Measurements from ENCODE around the gene LRFN4. TPM values are rescaled to one million over a fixed set of nuclear protein-coding genes. Genes with fewer than 3 reads are reported as not detected.

Gene LRFN4
- total and polyA plus RNA-seq, 2 of the 8 experiments (the other 6 are each of a cell fraction or from before 2014, with no cell fraction given): 49.8 to 64.3 TPM

- no peak overlapping the region for H3K27ac ChIP-seq (ENCODE audit: low read depth, low read length)
- no peak overlapping the region for H3K4me3 ChIP-seq (ENCODE audit: extremely low read depth in 1 of 4, insufficient read depth in 2 of 4, low read depth in 3 of 4, low read length in 4 of 4)
- peaks cover 8% of the 10 kb centered on the region for H3K23me2 ChIP-seq (ENCODE audit: low read depth, low read length)
- no peak overlapping the region for H3K14ac ChIP-seq (ENCODE audit: insufficient read length)
- no peaks in the 10 kb centered on the region for H3K9me3 ChIP-seq (ENCODE audit: insufficient read depth in 2 of 2, low read depth in 1 of 2, low read length in 1 of 2)
- no peak overlapping the region for H2BK12ac ChIP-seq (ENCODE audit: low read depth, low read length)
- H3K79me1 ChIP-seq (ENCODE audit: low read depth, low read length): no peaks in the 10 kb centered on the region
- WGBS, 2 experiments (ENCODE audit: extremely low coverage in 1 of 2, insufficient coverage in 1 of 2, insufficient read length in 1 of 2, insufficient replicate concordance in 2 of 2, low coverage in 1 of 2, low lambda C conversion rate in 2 of 2, missing lambda C conversion rate in 1 of 2): 82% methylated on average over 18 of the region's 18 CpGs; no CpG with 5 or more reads in 1 of the 2 experiments
- no peak overlapping the region for H2BK20ac ChIP-seq (ENCODE audit: low read length)
- CTCF ChIA-PET (ENCODE audit: partially characterized antibody): interaction anchor here (0.9 to 13.8 kb wide), 7 partner anchors 9 to 159 kb away, joined by 3 to 199 read pairs (median 4); partner anchors contain the start of gene C11orf86
- H3K4ac ChIP-seq (replicated peaks; ENCODE audit: insufficient read length, low read depth, low read length): no peak overlapping the region
- no peak overlapping the region for H2AK5ac ChIP-seq (ENCODE audit: low read depth, low read length)
- no peaks in the 10 kb centered on the region for H3K27me3 ChIP-seq (replicated peaks in 1 of 4; ENCODE audit: control insufficient read depth in 3 of 4, extremely low read depth in 1 of 4, insufficient read depth in 3 of 4, low read length in 3 of 4)
- POLR2A ChIA-PET (ENCODE audit: partially characterized antibody): interaction anchor here (1.6 kb wide), 1 partner anchor 10 kb away, joined by 5 read pairs; no protein-coding TSS in a partner anchor
- H4K91ac ChIP-seq (replicated peaks; ENCODE audit: insufficient read length, low read length): no peak overlapping the region
- no peak overlapping the region for H2BK15ac ChIP-seq (ENCODE audit: low read length)
- H3K36me3 ChIP-seq (ENCODE audit: control insufficient read depth in 2 of 4, insufficient read depth in 4 of 4, low read length in 3 of 4): peaks cover 0 to 18% (median 1%) of the 10 kb centered on the region in 4 experiments; a peak in 4 of 8 replicates
- no peak overlapping the region; the same call in 1 of the 2 replicates for H4K8ac ChIP-seq (ENCODE audit: extremely low read depth, insufficient read depth, low read length)
- no peak overlapping the region for H3K4me2 ChIP-seq (ENCODE audit: insufficient read depth in 1 of 2, low read depth in 2 of 2, low read length in 2 of 2)
- peaks cover 2 to 13% (median 8%) of the 10 kb centered on the region in 4 experiments for H3K4me1 ChIP-seq (replicated peaks in 1 of 4; ENCODE audit: control insufficient read depth in 3 of 4, insufficient read depth in 4 of 4, low read length in 3 of 4)
- no peak overlapping the region for H3K23ac ChIP-seq (ENCODE audit: insufficient read length)
- no peak overlapping the region for H3K9ac ChIP-seq (replicated peaks in 1 of 4; ENCODE audit: extremely low read depth in 1 of 4, low read depth in 3 of 4, low read length in 3 of 4)
- no peak overlapping the region for H3K18ac ChIP-seq (ENCODE audit: extremely low read depth, low read length)
- FAIRE-seq (no peak), DNase-seq (ENCODE audit: low read depth in 1 of 2, low spot score in 2 of 2) (no peak)
- H2BK120ac ChIP-seq (replicated peaks; ENCODE audit: low read depth, low read length): no peak overlapping the region
- no peaks in the 10 kb centered on the region for H3K79me2 ChIP-seq (ENCODE audit: control insufficient read depth in 1 of 2, insufficient read depth in 2 of 2, low read length in 2 of 2)
- H2BK5ac ChIP-seq (ENCODE audit: low read depth, low read length): no peak overlapping the region; the same call in 1 of the 2 replicates
- no peak overlapping the region for H4K5ac ChIP-seq (ENCODE audit: insufficient read length, low read depth, low read length)
- H3K56ac ChIP-seq (replicated peaks; ENCODE audit: insufficient read length, low read depth, low read length): no peak overlapping the region
- H2AFZ ChIP-seq (ENCODE audit: low read length): no peak overlapping the region
- TF ChIP-seq RAD21 (IDR thresholded peaks at IDR 0.05 in 1 of 2, conservative IDR thresholded peaks at IDR 0.05 in 1 of 2; ENCODE audit: low read depth in 2 of 2, low read length in 2 of 2): peak; percentile 43 to 62
- TF ChIP-seq SIRT6 (IDR thresholded peaks at IDR 0.05; ENCODE audit: low read length): no peak
- no peak for TF ChIP-seq TAF7 (optimal IDR thresholded peaks at IDR 0.05; ENCODE audit: borderline replicate concordance, low read depth, low read length)
- TF ChIP-seq NANOG (IDR thresholded peaks at IDR 0.05; ENCODE audit: insufficient read depth, low read depth, low read length, poor library complexity, severe bottlenecking): no peak
- TF ChIP-seq KDM5A (IDR thresholded peaks at IDR 0.05; ENCODE audit: low read length): no peak
- TF ChIP-seq, protein P1, sequence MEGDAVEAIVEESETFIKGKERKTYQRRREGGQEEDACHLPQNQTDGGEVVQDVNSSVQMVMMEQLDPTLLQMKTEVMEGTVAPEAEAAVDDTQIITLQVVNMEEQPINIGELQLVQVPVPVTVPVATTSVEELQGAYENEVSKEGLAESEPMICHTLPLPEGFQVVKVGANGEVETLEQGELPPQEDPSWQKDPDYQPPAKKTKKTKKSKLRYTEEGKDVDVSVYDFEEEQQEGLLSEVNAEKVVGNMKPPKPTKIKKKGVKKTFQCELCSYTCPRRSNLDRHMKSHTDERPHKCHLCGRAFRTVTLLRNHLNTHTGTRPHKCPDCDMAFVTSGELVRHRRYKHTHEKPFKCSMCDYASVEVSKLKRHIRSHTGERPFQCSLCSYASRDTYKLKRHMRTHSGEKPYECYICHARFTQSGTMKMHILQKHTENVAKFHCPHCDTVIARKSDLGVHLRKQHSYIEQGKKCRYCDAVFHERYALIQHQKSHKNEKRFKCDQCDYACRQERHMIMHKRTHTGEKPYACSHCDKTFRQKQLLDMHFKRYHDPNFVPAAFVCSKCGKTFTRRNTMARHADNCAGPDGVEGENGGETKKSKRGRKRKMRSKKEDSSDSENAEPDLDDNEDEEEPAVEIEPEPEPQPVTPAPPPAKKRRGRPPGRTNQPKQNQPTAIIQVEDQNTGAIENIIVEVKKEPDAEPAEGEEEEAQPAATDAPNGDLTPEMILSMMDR (IDR thresholded peaks at IDR 0.05; ENCODE audit: control extremely low read depth in 1 of 3, insufficient read depth in 1 of 3, low read depth in 1 of 3, low read length in 3 of 3): peak in 2 of 3 experiments; percentile 40; a peak in 3 of 4 replicates
- no peak for TF ChIP-seq EP300 (IDR thresholded peaks at IDR 0.05; ENCODE audit: borderline replicate concordance in 1 of 2, low read depth in 2 of 2, low read length in 2 of 2)
- peak; percentile 74 for TF ChIP-seq MAX (IDR thresholded peaks at IDR 0.05)
- H4K20me1 ChIP-seq (replicated peaks in 1 of 2; ENCODE audit: control insufficient read depth in 1 of 2, insufficient read depth in 2 of 2, low read length in 2 of 2): peaks cover 2 to 4% of the 10 kb centered on the region in 2 experiments
Observed at GRCh38 chr11:66860449-66860831, 3.6 kb downstream of the LRFN4 start.

Data from H1 (cell line).